Mammary epithelial cell (primary cell): Measurements from ENCODE around the gene DSCAM.

Experiments
- EZH2 ChIP-seq: IDR thresholded peaks from 2 replicates; pipeline ENCODE4 v1.6.1; 2012; ENCODE audit warnings: low read length, inconsistent platforms, borderline replicate concordance
- TF ChIP-seq, protein P1 (sequence below), 2 donors: IDR thresholded peaks in 1 of 2; conservative IDR thresholded peaks in 1 of 2; 2 replicates each; pipeline ENCODE4 v1.5.1; 2011 to 2012; ENCODE audit warnings: inconsistent platforms in 2 of 2, low read length in 2 of 2, mild to moderate bottlenecking in 2 of 2, control low read depth in 1 of 2, low read depth in 1 of 2; ENCODE audit not compliant: insufficient read depth in 1 of 2; ENCODE audit errors: extremely low read depth in 1 of 2

DNA sequence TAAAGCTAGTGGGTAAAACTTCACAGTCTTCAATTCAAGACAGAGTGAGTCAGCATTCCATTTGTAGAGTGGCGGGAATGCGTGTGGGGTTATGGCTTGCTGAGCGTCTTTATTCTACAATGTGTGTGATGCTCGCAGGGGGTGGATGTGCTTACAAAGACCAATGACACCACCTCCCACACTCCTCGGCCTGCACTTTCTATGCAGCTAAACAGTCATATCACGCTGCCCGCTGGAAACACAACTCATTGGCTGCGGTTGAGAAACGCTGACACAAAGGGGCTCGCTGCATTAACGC lies 681.2 kb downstream of the DSCAM start:
- TF ChIP-seq, protein P1, sequence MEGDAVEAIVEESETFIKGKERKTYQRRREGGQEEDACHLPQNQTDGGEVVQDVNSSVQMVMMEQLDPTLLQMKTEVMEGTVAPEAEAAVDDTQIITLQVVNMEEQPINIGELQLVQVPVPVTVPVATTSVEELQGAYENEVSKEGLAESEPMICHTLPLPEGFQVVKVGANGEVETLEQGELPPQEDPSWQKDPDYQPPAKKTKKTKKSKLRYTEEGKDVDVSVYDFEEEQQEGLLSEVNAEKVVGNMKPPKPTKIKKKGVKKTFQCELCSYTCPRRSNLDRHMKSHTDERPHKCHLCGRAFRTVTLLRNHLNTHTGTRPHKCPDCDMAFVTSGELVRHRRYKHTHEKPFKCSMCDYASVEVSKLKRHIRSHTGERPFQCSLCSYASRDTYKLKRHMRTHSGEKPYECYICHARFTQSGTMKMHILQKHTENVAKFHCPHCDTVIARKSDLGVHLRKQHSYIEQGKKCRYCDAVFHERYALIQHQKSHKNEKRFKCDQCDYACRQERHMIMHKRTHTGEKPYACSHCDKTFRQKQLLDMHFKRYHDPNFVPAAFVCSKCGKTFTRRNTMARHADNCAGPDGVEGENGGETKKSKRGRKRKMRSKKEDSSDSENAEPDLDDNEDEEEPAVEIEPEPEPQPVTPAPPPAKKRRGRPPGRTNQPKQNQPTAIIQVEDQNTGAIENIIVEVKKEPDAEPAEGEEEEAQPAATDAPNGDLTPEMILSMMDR (conservative IDR thresholded peaks at IDR 0.05 in 1 of 2, IDR thresholded peaks at IDR 0.05 in 1 of 2; ENCODE audit: extremely low read depth in 1 of 2, insufficient read depth in 1 of 2, low read depth in 1 of 2, low read length in 2 of 2) = no peak
- TF ChIP-seq EZH2 = no peak
